Non-pigmented ciliary epithelial cell (primary cell): ENCODE measurements around the gene CXXC5.

Experiments
- DNase-seq: peaks from one replicate; pipeline ENCODE4 v3.0.0-alpha.2; 2010; ENCODE audit warnings: low read depth

The CXXC5 gene

DNA sequence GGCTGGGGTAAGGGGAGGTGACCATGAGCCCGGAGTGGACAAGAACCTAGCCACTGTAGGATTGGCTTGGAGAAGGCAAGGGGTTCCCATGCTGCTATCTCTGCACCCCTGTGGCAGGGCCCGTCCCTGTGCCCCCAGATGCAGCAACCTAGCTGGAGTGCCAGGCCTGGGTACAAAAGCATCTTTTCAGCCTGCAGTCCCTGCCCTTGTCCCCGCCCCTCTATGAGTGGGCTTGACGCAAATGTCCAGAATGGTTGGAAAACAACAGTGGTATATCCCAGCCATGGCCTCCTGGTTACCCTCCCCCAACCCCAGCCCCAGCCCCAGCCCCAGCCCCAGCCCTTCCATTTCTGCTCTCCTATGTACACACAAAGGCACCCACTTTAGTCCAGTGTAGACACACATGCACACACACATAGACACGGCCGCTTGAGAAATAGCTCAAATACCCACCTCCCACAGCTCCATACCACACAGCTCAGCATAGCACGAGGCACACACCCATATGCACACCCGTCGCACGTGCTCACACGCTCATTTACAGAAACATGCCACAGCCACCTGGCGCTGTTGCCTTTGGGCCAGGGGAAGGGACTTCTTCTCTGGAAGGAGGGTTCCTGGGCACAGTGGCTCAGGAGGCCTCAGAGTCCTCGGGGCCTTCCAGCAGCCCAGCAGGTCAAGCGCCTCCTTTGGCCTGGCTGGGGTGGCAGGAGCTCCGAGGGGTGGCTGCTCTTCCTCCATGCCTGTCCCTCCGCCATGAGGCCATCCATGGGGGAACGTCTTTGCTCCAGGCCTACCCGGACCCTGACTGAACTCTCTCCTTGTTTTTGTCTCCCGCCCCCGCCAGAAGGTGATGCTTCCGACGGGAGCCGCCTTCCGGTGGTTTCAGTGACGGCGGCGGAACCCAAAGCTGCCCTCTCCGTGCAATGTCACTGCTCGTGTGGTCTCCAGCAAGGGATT lies 34.1 kb downstream of the CXXC5 start:
- DNase-seq, result no peak

DNA sequence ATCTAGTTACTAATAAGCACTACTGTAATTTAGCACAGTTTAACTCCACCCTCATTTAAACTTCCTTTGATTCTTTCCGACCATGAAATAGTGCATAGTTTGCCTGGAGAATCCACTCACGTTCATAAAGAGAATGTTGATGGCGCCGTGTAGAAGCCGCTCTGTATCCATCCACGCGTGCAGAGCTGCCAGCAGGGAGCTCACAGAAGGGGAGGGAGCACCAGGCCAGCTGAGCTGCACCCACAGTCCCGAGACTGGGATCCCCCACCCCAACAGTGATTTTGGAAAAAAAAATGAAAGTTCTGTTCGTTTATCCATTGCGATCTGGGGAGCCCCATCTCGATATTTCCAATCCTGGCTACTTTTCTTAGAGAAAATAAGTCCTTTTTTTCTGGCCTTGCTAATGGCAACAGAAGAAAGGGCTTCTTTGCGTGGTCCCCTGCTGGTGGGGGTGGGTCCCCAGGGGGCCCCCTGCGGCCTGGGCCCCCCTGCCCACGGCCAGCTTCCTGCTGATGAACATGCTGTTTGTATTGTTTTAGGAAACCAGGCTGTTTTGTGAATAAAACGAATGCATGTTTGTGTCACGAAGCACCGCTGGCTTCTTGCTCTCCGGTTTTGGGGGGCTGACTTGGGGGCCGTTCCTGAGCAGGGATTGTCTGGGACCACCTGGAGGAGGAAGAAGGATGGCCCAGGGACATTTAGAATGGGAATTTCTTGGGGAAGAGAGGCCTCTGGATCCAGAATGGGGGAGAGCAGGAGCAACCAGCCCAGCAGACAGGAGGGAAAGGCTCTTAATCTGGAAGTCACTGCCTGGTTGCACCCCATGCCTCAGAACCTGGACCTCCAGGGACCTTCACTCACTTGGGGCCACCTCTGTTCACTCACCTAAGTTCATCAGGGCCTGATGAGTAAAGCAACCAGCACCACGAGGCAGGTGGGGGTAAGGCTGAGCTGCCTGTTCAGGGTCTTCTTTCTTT lies 35.4 kb downstream of the CXXC5 start:
- DNase-seq, result no peak

DNA sequence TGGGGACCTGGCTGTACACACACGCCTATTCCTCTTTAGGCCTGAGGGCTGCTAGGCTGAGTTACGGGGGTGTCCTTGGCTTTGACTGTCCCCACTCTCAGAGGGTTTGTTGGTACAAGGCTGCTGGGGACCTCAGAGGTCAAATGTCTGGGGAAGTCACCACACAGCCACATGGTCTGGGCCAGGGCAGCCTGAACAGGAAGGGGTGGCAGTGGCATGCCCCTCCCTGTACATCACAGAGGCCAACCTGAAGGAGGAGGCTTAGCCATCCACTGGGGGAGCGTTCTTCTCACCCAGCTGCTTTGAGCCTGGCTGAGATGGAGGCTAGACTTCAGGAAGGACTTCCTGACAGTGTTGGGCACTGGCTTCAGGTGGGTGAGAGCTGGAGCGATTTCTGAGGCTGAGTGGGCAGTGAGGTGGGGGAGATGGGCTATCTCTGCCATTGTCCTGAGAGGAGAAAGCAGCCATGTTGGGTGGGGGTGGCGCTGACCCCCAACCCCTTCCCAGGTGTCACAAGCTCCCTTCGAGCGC lies 36.3 kb downstream of the CXXC5 start:
- DNase-seq, result no peak

- DNase-seq, result no peak
These were observed 37.0 kb downstream of the CXXC5 start for GRCh38 chr5:139684881-139685749.

- DNase-seq, result no peak
These were observed 37.7 kb downstream of the CXXC5 start for GRCh38 chr5:139685886-139686285.

- no peak for DNase-seq
These were observed 38.2 kb downstream of the CXXC5 start for GRCh38 chr5:139686356-139686705.

DNA sequence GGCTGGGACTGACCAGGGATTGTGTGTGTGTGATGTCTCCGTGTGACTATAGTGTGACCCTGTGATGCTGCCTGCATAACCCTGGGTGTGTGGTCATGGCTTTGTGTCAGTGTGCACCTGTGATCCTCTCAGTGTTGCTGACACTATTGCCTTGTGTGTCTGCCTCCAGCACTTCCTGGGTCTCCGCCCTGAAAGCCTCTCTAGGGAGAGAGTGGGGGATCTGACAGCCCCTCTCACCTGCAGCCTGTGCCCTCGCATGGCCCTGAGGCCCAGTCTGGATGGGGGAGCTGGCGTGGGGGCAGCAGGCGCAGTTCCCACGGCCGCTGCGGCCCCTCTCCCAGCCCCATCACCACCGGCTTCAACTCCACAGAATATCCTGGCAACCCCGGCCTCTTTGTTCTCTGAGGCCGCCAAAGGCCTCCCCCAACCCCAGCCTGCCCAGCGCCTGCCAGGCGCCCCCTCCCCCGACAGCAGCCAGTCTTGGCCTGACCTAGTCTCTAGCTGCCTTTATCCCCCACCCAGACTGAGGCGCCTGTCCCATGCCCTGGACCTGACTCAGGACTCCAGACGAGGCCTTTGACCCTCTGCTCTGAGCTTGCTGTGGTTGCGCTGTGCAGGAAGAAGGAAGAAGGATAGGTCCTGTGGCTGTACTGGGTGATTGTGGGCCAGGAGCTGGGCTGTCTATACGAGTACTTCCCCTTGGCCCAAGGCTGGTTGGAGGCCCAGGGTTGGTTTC lies 38.7 kb downstream of the CXXC5 start:
- DNase-seq, result no peak

DNA sequence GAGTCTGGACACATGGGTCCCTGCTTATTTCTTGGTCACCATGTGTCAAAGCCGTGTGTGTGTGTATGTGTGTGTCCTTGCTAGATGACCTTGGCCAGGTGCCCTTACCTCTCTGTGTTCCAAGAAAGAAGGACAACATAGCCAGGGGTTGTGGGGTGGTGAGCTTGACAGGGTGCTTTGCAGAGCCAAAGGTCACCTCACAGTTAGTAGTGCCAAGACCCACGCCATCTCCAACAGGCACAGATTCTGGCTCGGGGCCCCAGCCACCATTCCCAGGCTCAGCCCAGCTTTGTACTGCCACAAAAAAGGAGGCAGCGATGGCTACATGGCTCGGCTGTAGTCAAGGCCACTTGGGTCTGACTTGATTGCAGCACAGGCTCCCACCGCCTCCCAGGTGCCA lies 39.5 kb downstream of the CXXC5 start:
- DNase-seq, result no peak

DNA sequence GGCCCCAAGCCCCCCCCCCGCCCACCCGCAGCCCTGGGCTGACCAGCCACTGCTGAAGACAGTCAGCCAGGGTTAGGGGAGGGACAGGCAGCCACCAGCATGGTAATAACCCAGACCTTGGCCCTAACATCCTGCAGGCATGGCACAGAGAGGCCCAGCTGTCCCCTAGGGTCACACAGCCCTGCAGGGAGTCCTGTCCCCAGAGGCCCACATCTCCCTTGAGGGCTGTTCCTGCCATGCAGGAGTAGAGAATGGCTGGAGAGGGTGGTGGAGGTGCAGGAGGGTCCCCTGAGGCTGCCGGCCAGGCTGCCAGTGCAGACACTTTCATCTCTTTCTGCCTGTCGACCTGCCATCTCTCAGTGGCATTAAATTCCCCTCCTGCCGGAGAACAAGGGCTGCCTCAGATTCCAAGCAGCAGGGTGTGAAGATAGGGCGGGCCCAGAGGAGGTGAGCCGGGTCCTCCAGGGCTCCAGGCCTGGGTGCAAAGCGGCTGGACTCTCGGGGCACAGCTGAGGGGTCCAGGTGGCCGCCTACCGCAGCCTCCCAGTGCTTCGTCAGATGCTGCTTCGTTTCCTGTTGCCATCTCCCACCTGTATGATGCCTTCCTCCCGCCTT lies 40.0 kb downstream of the CXXC5 start:
- DNase-seq, result no peak

DNA sequence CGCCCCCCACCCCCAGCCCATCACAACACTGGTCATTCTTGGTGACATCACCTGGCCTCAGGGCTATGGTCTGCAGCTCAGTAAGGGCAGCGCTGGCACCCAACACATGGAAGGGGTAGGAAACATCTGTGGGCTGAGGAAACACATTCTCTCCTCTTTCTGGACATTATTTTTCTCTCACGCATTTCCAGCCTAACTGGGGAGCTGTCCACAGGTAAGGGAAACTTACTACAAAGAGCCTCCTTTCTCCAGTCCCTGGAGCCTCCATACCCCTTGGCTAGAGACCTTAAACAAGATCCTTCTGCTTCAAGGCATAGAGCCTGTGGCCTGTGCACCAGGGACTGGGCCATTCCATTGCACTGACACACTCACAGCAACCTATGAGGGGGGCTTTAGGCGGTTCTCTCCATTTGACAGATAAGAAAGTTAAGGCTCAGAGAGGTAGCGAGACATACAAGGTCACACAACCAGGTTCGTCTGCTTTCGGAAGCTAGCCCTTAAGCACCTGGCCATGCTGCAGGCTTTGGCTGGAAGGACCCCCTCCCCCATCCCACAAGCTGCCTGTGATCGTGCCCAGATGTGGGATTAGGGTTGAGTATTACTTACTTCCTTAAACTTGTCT lies 40.7 kb downstream of the CXXC5 start:
- no peak for DNase-seq

DNA sequence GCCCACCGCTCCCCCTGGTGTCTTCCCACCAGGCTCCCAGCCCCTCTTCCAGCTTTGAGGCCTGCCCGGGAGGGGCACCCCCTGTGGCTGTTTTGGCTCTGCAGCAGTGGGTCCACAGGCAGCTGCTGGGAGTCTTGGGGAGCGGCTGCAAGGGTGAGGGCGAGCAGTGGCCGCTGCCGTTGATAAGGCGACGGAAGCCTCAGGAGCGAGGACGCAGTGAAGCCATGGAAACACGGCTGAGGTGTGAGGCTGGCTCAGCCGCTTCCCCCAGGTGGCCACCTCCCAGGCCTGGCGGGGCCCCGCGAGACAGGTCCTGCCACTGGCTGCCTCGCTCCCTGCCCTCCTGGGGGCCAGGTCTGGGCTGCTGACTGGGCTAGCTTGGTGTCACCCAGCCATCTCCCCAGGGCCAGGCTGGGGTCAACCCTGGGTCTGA lies 41.5 kb downstream of the CXXC5 start:
- no peak for DNase-seq

DNA sequence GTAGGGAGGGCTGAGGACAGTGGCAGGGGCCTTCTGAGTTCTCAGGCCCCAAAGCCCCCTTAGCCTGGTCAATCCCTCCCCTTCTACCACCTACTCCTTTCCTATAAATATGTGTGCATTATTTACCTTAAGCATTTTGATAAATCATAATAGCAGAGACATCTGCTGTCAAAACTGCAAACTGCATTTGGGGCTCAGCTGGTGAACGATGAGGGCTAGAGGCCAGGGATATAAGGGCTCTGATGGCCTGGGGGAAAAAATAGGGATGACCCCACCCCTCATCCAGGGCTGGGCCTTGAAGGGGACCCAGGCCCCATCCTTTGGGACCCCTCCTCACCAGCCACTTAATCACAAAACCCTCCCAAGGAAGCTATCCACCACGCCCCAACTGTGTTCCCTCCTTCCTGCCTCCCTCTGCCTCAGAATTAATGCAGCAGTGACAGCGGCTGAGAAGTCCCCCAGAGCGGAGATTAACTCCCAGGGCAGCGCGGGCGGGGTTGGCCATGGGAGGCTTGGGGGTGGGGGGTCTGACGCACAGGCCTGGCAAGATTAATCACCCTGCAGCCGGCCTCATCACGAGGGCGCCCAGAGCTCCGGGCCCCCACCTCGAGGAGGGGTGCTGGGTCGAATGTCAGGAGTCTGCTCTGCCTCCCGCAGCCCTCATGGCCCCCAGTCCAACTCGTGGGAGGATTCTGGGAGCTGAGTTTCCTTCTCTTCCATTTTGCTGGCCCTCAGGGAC lies 42.1 kb downstream of the CXXC5 start:
- no peak for DNase-seq

DNA sequence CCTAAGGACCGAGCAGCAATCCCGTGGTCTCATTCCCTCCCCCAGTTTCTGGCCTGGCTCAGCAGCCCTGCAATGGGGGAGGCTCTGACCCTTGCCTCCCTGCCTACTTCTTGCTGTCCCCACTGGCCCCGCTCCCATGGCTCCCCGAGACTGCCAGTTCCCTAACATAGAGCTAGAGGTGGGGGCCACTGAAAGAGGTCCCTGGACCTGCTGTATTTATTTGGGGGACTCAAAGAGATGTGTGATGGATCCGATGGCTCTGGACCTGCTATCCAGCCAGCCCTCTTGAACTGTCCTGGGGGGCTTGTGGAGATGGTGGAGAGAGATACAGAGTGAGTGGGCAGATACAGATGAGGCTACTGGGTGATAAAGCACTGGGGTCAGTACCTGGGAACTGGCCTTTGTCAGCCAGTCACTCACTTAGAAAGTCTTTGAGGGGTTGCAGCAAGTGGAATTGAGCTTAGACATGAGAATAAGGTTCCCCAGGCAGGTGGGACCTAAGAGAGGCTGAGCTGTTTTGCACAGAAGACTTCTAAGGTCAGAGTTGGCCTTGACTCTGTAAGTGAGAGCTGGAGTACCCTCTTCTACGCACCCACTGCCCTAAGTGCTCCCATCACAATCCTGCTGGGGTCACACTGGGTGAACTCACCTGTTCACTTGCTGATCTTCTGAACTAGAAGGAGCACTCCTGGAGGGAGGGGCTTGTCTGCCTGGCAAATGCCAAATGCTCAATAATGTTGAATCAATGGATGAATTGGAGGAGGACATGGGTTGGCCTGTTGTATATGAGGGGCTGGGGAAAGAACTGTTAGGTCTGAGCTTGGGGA lies 42.9 kb downstream of the CXXC5 start:
- DNase-seq, result no peak

DNA sequence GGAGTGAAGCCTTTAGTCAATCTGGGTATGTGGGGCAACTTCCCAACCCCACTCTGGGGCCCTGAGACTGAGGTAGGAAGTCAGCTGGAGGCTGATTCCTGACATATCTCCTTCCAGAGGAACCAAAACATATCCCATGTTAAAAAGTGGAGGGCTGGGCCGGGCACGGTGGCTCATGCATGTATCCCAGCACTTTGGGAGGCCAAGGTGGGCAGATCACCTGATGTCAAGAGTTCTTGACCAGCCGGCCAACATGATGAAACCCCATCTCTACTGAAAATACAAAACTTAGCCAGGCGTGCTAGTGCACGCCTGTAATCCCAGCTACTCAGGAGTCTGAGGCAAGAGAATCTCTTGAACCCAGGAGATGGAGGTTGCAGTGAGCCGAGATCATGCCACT lies 44.0 kb downstream of the CXXC5 start:
- no peak for DNase-seq

- DNase-seq, result no peak
These were observed 44.6 kb downstream of the CXXC5 start for GRCh38 chr5:139692679-139693308.

GRCh38 chr5:139693676-139694364 lies 45.7 kb downstream of the CXXC5 start:
- no peak for DNase-seq

DNA sequence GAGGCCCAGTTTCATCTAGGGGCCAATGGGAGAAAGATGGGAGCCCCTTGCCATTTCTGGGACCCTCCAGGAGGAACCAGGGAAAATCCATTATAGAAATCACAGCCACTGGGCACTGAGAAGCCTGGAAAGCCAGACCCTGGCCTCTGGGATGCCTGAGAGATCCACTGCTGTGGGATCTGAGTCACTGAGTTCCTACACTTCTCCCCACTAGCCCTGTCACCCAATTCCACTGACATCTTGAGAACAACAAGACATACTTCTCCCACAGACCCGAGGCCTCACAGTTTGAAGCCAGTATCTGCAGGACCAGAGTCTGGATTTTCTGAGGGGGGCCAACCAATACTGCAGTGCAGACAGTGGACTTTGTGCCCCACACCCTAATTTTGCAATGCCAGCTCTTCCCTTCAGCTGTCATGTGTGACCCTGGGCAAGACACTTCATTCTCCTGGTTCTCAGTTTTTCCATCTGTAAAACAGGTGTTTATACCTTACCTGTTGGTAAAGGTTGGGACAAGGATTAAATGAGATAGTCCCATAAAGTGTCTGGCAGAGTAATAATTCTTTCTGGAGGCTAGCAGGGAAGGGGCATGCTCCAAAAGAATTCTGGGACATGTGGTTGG lies 46.5 kb downstream of the CXXC5 start:
- no peak for DNase-seq
